Retinal pigment epithelial cell (primary cell): Measurements from ENCODE around the gene NFE2.
"Not testable (repeated sequence)": the region's sequence is repeated elsewhere in the genome, so short reads cannot be mapped to it uniquely, and the experiment has no call there.

Source experiments
- DNase-seq: peaks from one replicate; pipeline ENCODE4 v3.0.0-alpha.2; 2010; ENCODE audit warnings: low read depth
- H3K4me3 ChIP-seq: 2 replicates; pipeline ENCODE4 v1.5.1; 2011; ENCODE audit warnings: mild to moderate bottlenecking, low read length, control low read depth, moderate library complexity
- CTCF ChIP-seq: conservative IDR thresholded peaks from 2 replicates; pipeline ENCODE4 v1.5.1; 2011; ENCODE audit warnings: low read depth, low read length, control low read depth, inconsistent platforms

The NFE2 gene

GRCh38 chr12:54286042-54287030, 14.5 kb downstream of the NFE2 start:
- no peak overlapping the region for H3K4me3 ChIP-seq
- DNase-seq: no peak
- TF ChIP-seq CTCF: no peak

GRCh38 chr12:54285150-54286041, 15.4 kb downstream of the NFE2 start:
- H3K4me3 ChIP-seq: peak overlapping the region; percentile 41
- no peak for DNase-seq
- peak; percentile 45 for TF ChIP-seq CTCF

GRCh38 chr12:54284070-54284780, 16.6 kb downstream of the NFE2 start:
- peak overlapping the region; percentile 98 for H3K4me3 ChIP-seq
- DNase-seq: not testable (repeated sequence)

GRCh38 chr12:54282949-54283593, 17.7 kb downstream of the NFE2 start:
- no peak for DNase-seq
- TF ChIP-seq CTCF: no peak
- H3K4me3 ChIP-seq: peak overlapping the region; percentile 98

GRCh38 chr12:54281694-54282093, 19.1 kb downstream of the NFE2 start:
- DNase-seq: not testable (repeated sequence)
- peak overlapping the region; percentile 98 for H3K4me3 ChIP-seq

GRCh38 chr12:54281261-54281638, 19.6 kb downstream of the NFE2 start:
- DNase-seq: not testable (repeated sequence)

GRCh38 chr12:54280468-54281260, 20.2 kb downstream of the NFE2 start, which contains the start of gene HNRNPA1:
TSS of gene HNRNPA1 (plus strand) at chr12:54280726. CDS start at chr12:54280808, 82 bp downstream.
- H3K4me3 ChIP-seq: peak within 1 kb of the TSS; percentile 98
- peak; percentile 100 for DNase-seq
- TF ChIP-seq CTCF: no peak

More at GRCh38 chr12:54281261-54281638, 19.6 kb downstream of the NFE2 start:
- peak overlapping the region; percentile 98 for H3K4me3 ChIP-seq
